ENCODE data around the gene XRCC1. TPM values are rescaled to one million over a fixed set of nuclear protein-coding genes. Genes with fewer than 3 reads are reported as not detected.

XRCC1 gene
- total and polyA plus RNA-seq, 9 of the 15 experiments (the other 6 are each of a cell fraction or from before 2014, with no cell fraction given), result 1.5 to 36.9 (median 24.9) TPM

DNA sequence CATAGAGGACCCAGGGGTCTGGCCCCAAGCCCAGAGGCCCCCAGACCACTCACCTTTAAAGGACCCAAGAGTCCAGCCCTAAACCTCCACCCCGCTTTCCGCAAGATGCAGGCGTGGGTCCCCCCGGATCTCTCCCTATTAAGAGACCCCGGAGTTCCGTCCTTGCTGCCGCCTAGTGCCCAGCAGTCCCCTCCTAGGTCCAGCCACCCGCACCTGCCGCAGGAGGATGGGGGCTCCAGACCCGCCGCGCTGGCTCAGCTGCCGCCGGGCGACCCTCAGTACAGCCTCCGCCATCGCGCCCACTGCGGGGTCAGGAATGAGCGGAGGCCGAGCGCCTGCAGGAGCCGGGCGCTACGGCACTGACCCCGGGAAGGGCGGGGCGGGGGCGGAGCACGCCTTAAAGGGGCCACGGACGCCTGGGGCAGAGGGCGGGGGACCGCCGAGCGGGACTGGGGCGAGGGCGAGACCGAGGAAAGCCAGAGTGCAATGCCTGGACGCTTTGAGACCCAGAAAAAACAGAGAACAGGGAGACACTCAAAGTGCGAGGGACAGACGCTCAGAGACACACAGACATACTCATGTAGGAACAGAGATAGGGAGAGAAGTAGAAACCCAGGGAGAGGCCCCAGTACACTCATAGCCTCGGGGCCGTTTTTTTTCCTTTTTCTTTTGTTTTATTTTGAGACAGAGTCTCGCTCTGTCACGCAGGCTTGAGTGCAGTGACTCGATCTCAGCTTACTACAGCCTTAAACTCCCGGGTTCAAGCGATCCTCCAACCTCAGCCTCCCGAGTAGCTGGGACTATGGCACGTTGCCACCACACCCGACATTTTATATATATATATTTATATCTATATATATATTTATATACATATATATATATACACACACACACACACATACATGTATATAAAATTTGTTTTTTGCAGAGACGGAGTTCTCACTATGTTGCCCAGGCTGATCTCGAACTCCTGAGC, 48.2 kb downstream of the XRCC1 start, which contains the start of gene ETHE1 (continued):
- TF ChIP-seq, protein P1, sequence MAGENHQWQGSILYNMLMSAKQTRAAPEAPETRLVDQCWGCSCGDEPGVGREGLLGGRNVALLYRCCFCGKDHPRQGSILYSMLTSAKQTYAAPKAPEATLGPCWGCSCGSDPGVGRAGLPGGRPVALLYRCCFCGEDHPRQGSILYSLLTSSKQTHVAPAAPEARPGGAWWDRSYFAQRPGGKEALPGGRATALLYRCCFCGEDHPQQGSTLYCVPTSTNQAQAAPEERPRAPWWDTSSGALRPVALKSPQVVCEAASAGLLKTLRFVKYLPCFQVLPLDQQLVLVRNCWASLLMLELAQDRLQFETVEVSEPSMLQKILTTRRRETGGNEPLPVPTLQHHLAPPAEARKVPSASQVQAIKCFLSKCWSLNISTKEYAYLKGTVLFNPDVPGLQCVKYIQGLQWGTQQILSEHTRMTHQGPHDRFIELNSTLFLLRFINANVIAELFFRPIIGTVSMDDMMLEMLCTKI (IDR thresholded peaks at IDR 0.05; ENCODE audit: partially characterized antibody), result no peak
- TF ChIP-seq BHLHE40 (IDR thresholded peaks at IDR 0.05; ENCODE audit: low read length), result no peak
- no peak for TF ChIP-seq ZNF785 (CRISPR knock-in tag; IDR thresholded peaks at IDR 0.05)
- no peak for TF ChIP-seq ZNF79 (CRISPR knock-in tag; IDR thresholded peaks at IDR 0.05; ENCODE audit: low read depth)
- TF ChIP-seq ZSCAN29 (IDR thresholded peaks at IDR 0.05), result no peak
- TF ChIP-seq FOXK1 (CRISPR knock-in tag; IDR thresholded peaks at IDR 0.05; ENCODE audit: borderline replicate concordance), result no peak
- 0 out of 2 replicates have a peak, but pooled peaks have one; percentile 28 for TF ChIP-seq ATF7 (IDR thresholded peaks at IDR 0.05)
- TF ChIP-seq POLR2AphosphoS5 (IDR thresholded peaks at IDR 0.05; ENCODE audit: control insufficient read depth, insufficient read depth, low read depth, low read length), result no peak
- TF ChIP-seq, protein P2, sequence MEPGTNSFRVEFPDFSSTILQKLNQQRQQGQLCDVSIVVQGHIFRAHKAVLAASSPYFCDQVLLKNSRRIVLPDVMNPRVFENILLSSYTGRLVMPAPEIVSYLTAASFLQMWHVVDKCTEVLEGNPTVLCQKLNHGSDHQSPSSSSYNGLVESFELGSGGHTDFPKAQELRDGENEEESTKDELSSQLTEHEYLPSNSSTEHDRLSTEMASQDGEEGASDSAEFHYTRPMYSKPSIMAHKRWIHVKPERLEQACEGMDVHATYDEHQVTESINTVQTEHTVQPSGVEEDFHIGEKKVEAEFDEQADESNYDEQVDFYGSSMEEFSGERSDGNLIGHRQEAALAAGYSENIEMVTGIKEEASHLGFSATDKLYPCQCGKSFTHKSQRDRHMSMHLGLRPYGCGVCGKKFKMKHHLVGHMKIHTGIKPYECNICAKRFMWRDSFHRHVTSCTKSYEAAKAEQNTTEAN (CRISPR knock-in tag; IDR thresholded peaks at IDR 0.05), result no peak
- TF ChIP-seq, protein P3, sequence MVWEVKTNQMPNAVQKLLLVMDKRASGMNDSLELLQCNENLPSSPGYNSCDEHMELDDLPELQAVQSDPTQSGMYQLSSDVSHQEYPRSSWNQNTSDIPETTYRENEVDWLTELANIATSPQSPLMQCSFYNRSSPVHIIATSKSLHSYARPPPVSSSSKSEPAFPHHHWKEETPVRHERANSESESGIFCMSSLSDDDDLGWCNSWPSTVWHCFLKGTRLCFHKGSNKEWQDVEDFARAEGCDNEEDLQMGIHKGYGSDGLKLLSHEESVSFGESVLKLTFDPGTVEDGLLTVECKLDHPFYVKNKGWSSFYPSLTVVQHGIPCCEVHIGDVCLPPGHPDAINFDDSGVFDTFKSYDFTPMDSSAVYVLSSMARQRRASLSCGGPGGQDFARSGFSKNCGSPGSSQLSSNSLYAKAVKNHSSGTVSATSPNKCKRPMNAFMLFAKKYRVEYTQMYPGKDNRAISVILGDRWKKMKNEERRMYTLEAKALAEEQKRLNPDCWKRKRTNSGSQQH (CRISPR knock-in tag; IDR thresholded peaks at IDR 0.05), result no peak
- 0 out of 2 replicates have a peak, but pooled peaks have one; percentile 41 for TF ChIP-seq NR4A1 (CRISPR knock-in tag; IDR thresholded peaks at IDR 0.05)
- no peak for TF ChIP-seq NR4A1 (tag; IDR thresholded peaks at IDR 0.05)
- TF ChIP-seq DMBX1 (CRISPR knock-in tag; IDR thresholded peaks at IDR 0.05; ENCODE audit: borderline replicate concordance), result no peak
- no peak for TF ChIP-seq NR2F6 (CRISPR knock-in tag; IDR thresholded peaks at IDR 0.05)
- no peak for TF ChIP-seq DDX20 (tag; IDR thresholded peaks at IDR 0.05; ENCODE audit: low read depth)
- TF ChIP-seq ZBED1 (IDR thresholded peaks at IDR 0.05), result no peak
- TF ChIP-seq, protein P4, sequence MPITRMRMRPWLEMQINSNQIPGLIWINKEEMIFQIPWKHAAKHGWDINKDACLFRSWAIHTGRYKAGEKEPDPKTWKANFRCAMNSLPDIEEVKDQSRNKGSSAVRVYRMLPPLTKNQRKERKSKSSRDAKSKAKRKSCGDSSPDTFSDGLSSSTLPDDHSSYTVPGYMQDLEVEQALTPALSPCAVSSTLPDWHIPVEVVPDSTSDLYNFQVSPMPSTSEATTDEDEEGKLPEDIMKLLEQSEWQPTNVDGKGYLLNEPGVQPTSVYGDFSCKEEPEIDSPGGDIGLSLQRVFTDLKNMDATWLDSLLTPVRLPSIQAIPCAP (CRISPR knock-in tag; IDR thresholded peaks at IDR 0.05; ENCODE audit: borderline replicate concordance), result no peak
- TF ChIP-seq SMARCC2 (IDR thresholded peaks at IDR 0.05; ENCODE audit: low read depth), result no peak
- TF ChIP-seq ZNF263 (CRISPR knock-in tag; IDR thresholded peaks at IDR 0.05; ENCODE audit: borderline replicate concordance), result no peak
- no peak for TF ChIP-seq DACH1 (IDR thresholded peaks at IDR 0.05; ENCODE audit: partially characterized antibody)
- TF ChIP-seq NCOR1 (IDR thresholded peaks at IDR 0.05), result no peak
- TF ChIP-seq THRAP3 (IDR thresholded peaks at IDR 0.05; ENCODE audit: borderline replicate concordance), result no peak
